Erythroblast (primary cell): ENCODE data around the gene SERPINB1.

Source experiments
- GATA1 ChIP-seq: IDR thresholded peaks from 2 replicates; pipeline ENCODE4 v1.6.1; 2011; ENCODE audit warnings: low read depth, mild to moderate bottlenecking, control low read depth, low read length, moderate library complexity
- POLR2A ChIP-seq: IDR thresholded peaks from 2 replicates; pipeline ENCODE4 v1.6.1; 2011; ENCODE audit warnings: mild to moderate bottlenecking, low read length

DNA sequence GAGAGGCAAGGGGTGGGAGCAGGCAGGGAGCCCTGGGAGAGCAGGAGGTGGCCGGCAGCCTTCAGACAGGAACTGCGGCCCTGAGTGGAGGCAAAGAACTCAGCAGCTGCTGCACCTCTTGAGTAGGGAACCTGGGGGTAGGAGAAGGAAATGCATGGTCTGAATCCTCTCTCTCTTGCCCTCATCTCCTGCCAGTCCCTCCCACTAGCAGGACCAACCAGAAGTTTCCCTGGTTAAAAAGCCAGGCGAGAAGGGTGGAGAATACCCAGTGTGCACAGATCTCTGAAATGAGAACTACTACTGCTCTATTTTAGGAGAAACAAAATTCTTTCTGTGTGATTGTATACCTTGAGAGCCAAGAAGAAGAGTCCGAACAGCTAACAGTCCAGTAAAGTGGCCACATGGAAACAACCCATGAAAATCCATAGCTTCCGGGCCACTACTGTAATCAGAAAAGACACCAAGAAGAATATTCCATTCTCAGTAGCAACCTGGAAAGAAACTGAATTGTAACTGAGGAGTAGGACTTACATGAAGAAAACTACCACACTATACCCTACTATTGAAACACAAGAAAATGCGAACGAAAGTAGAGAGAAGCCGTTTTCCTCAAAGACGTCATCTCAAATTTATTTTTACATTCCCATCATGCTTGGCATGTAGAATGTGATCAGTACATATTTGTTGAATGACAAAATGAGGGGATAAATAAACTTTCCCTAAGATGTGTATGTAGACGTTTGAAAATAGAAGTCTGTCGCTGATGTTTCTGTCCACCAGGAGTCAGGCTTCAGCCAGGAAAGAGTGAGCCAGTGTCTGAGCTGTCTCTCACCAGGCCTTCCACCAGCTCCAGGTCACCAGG is 50.8 kb downstream of the SERPINB1 start:
- TF ChIP-seq POLR2A (no peak), GATA1 (no peak)
